ENCODE results near the gene PARD3. TPM values are rescaled to one million over a fixed set of nuclear protein-coding genes. Genes with fewer than 3 reads are reported as not detected.

PARD3 gene
- total RNA-seq, 1 donor from 2014 or later = 58.7 TPM

DNA sequence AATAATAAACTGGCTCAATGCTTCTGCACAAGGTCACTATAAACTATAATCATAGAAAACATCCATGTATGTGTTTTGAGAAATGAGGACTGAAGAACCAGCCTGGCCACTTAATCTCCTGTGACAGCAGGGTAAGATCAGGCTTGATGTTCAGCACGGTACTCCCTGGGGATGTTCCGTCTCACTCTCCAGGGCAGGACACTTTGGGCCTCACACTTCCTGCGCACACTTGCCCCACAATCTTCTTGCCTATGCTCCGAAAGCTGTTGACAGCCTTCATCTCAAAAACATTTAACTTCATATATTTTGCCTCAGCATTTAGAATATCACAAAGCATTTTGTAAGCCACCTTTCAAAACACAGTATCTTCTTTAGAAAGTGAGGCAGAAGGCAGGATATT, 92.7 kb downstream of the PARD3 start:
- Mint-ChIP-seq H3K27ac (no peak overlapping the region), H3K36me3 (no peaks in the 10 kb centered on the region), H3K27me3 (ENCODE audit: insufficient read depth, low read depth) (no peaks in the 10 kb centered on the region), H3K9me3 (no peaks in the 10 kb centered on the region), H3K4me1 (peaks cover 20% of the 10 kb centered on the region), H3K4me3 (no peak overlapping the region)
- Histone ChIP-seq H3K27me3 (no peaks in the 10 kb centered on the region), H3K9me3 (ENCODE audit: low read depth) (no peaks in the 10 kb centered on the region), H3K4me1 (no peaks in the 10 kb centered on the region), H3K9ac (no peak overlapping the region), H3K36me3 (no peaks in the 10 kb centered on the region), H3K4me3 (no peak overlapping the region), H4K20me1 (ENCODE audit: low read depth) (peaks cover 46% of the 10 kb centered on the region), H2AFZ (replicated peaks) (no peak overlapping the region), H3F3A (ENCODE audit: low read depth) (no peaks in the 10 kb centered on the region), H3K27ac (no peak overlapping the region), H3K79me2 (ENCODE audit: low read depth) (peaks cover 98% of the 10 kb centered on the region), H3K4me2 (no peak overlapping the region)
- TF ChIP-seq, protein P1, sequence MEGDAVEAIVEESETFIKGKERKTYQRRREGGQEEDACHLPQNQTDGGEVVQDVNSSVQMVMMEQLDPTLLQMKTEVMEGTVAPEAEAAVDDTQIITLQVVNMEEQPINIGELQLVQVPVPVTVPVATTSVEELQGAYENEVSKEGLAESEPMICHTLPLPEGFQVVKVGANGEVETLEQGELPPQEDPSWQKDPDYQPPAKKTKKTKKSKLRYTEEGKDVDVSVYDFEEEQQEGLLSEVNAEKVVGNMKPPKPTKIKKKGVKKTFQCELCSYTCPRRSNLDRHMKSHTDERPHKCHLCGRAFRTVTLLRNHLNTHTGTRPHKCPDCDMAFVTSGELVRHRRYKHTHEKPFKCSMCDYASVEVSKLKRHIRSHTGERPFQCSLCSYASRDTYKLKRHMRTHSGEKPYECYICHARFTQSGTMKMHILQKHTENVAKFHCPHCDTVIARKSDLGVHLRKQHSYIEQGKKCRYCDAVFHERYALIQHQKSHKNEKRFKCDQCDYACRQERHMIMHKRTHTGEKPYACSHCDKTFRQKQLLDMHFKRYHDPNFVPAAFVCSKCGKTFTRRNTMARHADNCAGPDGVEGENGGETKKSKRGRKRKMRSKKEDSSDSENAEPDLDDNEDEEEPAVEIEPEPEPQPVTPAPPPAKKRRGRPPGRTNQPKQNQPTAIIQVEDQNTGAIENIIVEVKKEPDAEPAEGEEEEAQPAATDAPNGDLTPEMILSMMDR (IDR thresholded peaks at IDR 0.05) = no peak
- no peak for TF ChIP-seq EZH2phosphoT487 (IDR thresholded peaks at IDR 0.05)
- TF ChIP-seq EZH2 (IDR thresholded peaks at IDR 0.05) = no peak
- no peak for DNase-seq (ENCODE audit: low spot score)

DNA sequence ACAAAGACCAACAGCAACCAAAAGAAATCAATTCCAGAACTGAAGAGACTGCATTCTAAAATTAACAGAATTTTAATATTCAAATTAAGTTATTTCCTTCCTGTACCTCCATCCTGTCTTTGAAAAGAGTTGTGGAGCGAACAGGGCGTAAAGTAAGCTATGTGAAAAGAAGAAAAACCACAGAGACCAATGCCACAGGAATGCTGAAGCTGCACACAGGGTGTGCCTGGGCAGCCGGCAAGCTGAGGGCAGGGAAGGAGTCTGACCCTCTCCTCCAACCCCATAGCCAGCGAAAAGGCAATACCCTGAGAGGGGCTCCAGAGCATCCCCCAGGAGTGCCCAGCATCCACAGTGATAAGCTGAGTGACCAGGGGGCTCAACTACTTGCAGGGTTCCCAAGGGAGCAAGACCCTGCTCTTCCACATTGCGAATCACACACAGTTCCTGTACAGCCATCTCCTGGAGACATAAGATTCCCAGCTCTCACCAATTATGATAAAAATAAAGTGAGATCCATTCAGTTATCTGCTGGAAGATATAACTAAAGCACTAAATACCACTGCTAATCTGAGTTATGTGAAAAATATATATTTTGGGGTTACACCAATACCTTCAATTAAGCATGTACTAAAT, 93.8 kb downstream of the PARD3 start:
- no peak for DNase-seq (ENCODE audit: low spot score)
- Mint-ChIP-seq H3K27ac (no peak overlapping the region), H3K4me3 (no peak overlapping the region), H3K27me3 (ENCODE audit: insufficient read depth, low read depth) (no peaks in the 10 kb centered on the region), H3K9me3 (no peaks in the 10 kb centered on the region), H3K4me1 (peaks cover 23% of the 10 kb centered on the region), H3K36me3 (no peaks in the 10 kb centered on the region)
- Histone ChIP-seq H2AFZ (replicated peaks) (no peak overlapping the region), H3K36me3 (no peaks in the 10 kb centered on the region), H3K27ac (no peak overlapping the region), H3K27me3 (no peaks in the 10 kb centered on the region), H3K4me2 (no peak overlapping the region), H3K9me3 (ENCODE audit: low read depth) (no peaks in the 10 kb centered on the region), H3K4me1 (no peaks in the 10 kb centered on the region), H3F3A (ENCODE audit: low read depth) (no peaks in the 10 kb centered on the region), H3K9ac (no peak overlapping the region), H4K20me1 (ENCODE audit: low read depth) (peaks cover 35% of the 10 kb centered on the region), H3K4me3 (no peak overlapping the region), H3K79me2 (ENCODE audit: low read depth) (peaks cover 96% of the 10 kb centered on the region)
- no peak for TF ChIP-seq EZH2phosphoT487 (IDR thresholded peaks at IDR 0.05)
- TF ChIP-seq, protein P1 (IDR thresholded peaks at IDR 0.05) = no peak
- TF ChIP-seq EZH2 (IDR thresholded peaks at IDR 0.05) = no peak

DNA sequence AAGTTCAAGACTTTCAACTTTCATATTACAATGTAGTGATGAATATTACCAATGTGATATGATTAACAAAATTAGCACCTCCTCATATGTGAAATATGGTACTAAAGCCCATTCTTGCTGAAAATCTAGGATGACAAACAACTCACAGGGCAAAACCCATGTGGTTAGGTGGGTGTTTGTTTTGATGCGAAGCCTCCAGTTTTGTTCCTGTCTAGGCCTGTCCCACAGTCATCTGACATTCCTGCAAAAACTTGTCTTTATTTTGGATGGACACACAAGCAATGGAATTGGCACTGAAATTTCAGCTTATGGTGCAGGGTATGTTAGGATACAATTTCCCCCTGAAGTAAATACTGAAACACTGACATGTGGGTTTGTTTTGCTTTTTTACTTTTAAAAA, 95.3 kb downstream of the PARD3 start:
- Mint-ChIP-seq H3K27me3 (ENCODE audit: insufficient read depth, low read depth) (peaks cover 2% of the 10 kb centered on the region), H3K36me3 (peaks cover 4% of the 10 kb centered on the region), H3K4me1 (peaks cover 16% of the 10 kb centered on the region), H3K4me3 (no peak overlapping the region), H3K9me3 (no peaks in the 10 kb centered on the region), H3K27ac (no peak overlapping the region)
- TF ChIP-seq, protein P1 (IDR thresholded peaks at IDR 0.05) = no peak
- TF ChIP-seq EZH2phosphoT487 (IDR thresholded peaks at IDR 0.05) = no peak
- TF ChIP-seq EZH2 (IDR thresholded peaks at IDR 0.05) = no peak
- Histone ChIP-seq H2AFZ (replicated peaks) (no peak overlapping the region), H3K4me3 (no peak overlapping the region), H4K20me1 (ENCODE audit: low read depth) (peaks cover 25% of the 10 kb centered on the region), H3K36me3 (no peaks in the 10 kb centered on the region), H3K9me3 (ENCODE audit: low read depth) (no peaks in the 10 kb centered on the region), H3K4me2 (no peak overlapping the region), H3F3A (ENCODE audit: low read depth) (no peaks in the 10 kb centered on the region), H3K27ac (no peak overlapping the region), H3K4me1 (no peaks in the 10 kb centered on the region), H3K9ac (no peak overlapping the region), H3K79me2 (ENCODE audit: low read depth) (peaks cover 92% of the 10 kb centered on the region), H3K27me3 (no peaks in the 10 kb centered on the region)
- DNase-seq (ENCODE audit: low spot score) = no peak

All from neural progenitor cell (in vitro differentiated cells).